GM19397 (cell line): Measurements from ENCODE around the gene PXDN.
"Not testable (repeated sequence)": the region's sequence is repeated elsewhere in the genome, so short reads cannot be mapped to it uniquely, and the experiment has no call there.

Source experiments
- ATAC-seq: cut with Tn5 transposase; IDR thresholded peaks from one replicate; pipeline ENCODE4 v1.9.1; 2021; ENCODE audit warnings: mild to moderate bottlenecking, moderate library complexity; ENCODE audit not compliant: unreplicated experiment

PXDN gene, protein sequence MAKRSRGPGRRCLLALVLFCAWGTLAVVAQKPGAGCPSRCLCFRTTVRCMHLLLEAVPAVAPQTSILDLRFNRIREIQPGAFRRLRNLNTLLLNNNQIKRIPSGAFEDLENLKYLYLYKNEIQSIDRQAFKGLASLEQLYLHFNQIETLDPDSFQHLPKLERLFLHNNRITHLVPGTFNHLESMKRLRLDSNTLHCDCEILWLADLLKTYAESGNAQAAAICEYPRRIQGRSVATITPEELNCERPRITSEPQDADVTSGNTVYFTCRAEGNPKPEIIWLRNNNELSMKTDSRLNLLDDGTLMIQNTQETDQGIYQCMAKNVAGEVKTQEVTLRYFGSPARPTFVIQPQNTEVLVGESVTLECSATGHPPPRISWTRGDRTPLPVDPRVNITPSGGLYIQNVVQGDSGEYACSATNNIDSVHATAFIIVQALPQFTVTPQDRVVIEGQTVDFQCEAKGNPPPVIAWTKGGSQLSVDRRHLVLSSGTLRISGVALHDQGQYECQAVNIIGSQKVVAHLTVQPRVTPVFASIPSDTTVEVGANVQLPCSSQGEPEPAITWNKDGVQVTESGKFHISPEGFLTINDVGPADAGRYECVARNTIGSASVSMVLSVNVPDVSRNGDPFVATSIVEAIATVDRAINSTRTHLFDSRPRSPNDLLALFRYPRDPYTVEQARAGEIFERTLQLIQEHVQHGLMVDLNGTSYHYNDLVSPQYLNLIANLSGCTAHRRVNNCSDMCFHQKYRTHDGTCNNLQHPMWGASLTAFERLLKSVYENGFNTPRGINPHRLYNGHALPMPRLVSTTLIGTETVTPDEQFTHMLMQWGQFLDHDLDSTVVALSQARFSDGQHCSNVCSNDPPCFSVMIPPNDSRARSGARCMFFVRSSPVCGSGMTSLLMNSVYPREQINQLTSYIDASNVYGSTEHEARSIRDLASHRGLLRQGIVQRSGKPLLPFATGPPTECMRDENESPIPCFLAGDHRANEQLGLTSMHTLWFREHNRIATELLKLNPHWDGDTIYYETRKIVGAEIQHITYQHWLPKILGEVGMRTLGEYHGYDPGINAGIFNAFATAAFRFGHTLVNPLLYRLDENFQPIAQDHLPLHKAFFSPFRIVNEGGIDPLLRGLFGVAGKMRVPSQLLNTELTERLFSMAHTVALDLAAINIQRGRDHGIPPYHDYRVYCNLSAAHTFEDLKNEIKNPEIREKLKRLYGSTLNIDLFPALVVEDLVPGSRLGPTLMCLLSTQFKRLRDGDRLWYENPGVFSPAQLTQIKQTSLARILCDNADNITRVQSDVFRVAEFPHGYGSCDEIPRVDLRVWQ (N-terminal part only)

GRCh38 chr2:1744446-1745170 is at the start of gene PXDN:
Gene PXDN, minus strand, starts transcription at chr2:1744515. Its CDS starts 60 bp downstream, at chr2:1744455.
- no peak for ATAC-seq

- no peak for ATAC-seq
Measured at GRCh38 chr2:1793868-1794445, 49.6 kb upstream of the PXDN start.

GRCh38 chr2:1793001-1793867 is 48.9 kb upstream of the PXDN start:
- ATAC-seq = no peak

GRCh38 chr2:1791685-1792435 is 47.5 kb upstream of the PXDN start:
- no peak for ATAC-seq

GRCh38 chr2:1791006-1791605 is 46.8 kb upstream of the PXDN start:
- no peak for ATAC-seq

DNA sequence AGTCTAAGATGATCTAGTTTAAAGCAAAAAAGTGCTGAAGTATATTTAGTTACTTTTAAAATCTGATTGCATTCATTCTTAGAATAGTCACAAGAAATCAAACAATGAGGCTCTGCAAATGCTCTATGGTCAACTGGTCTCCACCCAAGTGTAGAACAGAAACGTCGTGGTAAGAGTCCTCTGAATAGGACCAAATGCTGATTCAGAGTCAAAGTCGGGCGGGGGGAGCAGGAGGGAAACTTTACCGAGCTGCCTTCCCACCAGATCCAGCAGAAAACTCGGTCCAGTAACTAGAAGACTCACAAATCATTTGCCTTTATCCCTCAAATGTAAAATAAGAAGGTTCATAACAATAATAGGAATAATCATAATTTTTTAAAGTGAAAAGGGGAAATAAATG is 46.2 kb upstream of the PXDN start:
- no peak for ATAC-seq

DNA sequence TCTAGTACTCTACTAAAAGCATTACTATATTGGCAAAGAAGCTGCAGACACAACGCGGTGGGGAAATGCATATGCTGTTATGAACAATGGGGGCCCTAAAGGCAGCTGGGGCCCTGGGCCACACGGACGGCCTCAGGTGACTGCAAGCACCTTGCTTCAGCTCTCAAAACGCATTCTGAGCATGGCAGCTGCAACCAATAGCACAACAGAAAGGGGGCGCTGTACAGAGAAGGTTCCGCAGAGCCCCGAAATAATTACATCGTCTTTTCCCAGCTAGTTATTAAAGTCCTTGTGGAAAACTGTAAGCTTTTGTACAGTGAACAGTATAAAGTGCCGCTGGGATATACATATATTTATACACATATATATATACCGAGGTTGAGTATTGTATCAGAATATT is 45.3 kb upstream of the PXDN start:
- no peak for ATAC-seq

GRCh38 chr2:1788478-1788959 is 44.2 kb upstream of the PXDN start:
- no peak for ATAC-seq

DNA sequence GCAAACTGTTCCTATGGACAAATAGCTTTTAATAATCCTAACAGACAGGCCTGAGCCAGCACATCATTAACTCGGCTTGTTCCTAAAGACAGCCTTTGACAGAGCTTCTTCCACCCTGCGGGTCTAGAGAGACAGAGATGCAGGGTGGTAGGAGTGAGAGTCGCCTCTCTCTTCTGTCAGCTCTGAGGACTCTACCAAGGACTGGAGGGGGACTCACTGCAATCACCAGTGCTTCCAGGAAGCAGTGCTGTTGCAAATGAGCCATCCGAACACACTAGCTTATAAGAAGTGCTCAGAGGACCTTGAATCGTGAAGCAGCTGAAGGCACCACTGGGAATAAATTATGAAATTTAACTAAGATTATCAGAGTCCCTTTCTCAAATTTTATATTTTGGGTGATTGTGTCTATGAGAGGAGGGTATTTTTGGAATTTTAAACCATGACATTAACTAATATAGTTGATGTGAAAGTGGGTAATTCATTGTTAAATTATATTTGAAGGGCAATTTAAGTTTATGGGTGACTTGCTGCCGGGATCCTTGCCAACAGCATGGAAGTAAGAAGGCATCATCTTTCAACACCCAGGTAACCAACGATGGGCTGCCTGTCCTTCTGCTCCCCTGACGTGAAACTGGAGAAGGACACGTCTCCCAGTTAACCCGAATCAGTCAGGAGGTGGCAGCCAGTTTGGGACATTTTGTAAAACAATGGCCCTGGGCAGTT is 43.6 kb upstream of the PXDN start:
- no peak for ATAC-seq

DNA sequence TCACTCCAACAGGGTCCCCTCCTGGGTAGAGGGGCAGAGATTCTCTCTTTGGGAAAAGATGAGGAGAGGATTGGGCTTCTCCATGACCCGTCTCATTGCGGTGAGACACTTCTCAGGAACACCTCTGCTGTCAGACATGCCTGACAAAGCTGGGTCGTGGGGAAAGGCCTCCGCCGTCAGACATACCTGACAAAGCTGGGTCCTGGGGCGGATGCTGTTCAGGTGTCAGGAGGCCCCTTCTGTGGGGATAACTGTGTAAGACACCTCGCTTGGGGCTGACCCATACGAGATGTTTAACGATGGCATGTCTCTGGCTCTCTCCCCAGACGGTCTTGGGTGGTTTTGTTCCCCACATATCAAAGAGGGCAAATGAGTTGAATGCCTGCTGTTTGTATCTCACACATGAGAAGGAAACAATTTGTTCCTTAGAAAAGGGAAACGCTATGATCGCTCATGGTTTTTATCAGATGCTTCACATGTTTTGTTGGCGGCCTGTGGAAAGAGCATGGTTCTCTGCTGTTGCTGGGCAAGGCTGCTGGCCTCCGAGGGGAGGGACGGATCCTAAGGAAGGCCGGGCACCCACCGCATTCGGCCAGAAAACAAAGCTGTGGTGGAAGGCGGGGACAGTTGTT is 40.8 kb upstream of the PXDN start:
- no peak for ATAC-seq

GRCh38 chr2:1784087-1784486 is 39.8 kb upstream of the PXDN start:
- no peak for ATAC-seq

GRCh38 chr2:1782514-1782913 is 38.2 kb upstream of the PXDN start:
- ATAC-seq = no peak

DNA sequence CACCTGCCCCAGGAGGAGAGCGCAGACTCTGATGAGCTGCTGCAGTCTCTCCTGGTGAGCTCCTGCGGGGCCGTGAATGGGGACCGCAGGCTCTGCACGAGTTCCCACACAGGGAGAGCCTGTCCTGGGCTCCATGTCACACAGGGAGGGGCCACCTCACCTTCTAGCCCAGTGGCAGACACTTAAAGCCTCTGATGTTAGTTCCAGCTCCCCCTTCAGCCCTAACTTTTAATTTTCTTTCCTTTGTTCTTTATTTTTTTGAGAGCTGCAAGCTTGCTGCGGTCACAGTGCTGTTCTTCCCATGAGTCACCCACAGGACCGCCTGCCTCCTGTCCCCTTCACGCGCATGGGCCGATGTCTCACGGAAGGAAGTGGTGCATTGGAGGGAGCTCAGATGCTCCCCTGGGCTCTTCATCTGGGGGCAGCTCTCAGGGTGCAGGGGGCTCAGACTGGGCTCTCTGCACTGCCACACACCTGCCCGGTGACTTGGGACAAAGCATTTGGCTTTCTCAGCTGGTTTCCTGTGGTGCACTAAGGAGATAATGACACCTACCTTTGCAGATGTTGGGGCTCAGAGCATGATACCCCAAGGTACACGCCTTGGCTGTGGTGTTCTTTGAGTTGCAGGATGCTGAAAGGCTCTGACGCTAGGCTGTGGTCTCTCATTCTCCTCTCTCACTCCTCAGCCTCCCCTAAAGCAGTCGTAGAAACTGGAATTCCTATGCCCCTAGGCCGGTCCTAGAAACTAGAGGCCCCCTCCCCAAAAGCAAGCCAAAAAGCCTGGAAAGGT is 37.2 kb upstream of the PXDN start:
- ATAC-seq = no peak

GRCh38 chr2:1780693-1781092 is 36.4 kb upstream of the PXDN start:
- no peak for ATAC-seq

DNA sequence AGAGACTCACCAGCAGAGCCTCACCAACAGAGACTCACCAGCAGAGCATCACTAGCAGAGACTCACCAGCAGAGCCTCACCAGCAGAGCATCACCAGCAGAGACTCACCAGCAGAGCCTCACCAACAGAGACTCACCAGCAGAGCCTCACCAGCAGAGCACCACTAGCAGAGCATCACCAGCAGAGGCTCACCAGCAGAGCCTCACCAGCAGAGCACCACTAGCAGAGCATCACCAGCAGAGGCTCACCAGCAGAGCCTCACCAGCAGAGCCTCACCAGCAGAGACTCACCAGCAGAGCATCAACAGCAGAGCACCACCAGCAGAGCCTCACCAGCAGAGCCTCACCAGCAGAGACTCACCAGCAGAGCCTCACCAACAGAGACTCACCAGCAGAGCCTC is 35.7 kb upstream of the PXDN start:
- ATAC-seq = not testable (repeated sequence)

GRCh38 chr2:1778566-1778965 is 34.3 kb upstream of the PXDN start:
- ATAC-seq = no peak
